CD4-positive, alpha-beta T cell treated with Interferon gamma for 1 hour (primary cell): ENCODE data around the gene C22orf42.

Source experiments
- DNase-seq: peaks from one replicate; pipeline ENCODE4 v3.0.0-alpha.2; 2020

Gene C22orf42

DNA sequence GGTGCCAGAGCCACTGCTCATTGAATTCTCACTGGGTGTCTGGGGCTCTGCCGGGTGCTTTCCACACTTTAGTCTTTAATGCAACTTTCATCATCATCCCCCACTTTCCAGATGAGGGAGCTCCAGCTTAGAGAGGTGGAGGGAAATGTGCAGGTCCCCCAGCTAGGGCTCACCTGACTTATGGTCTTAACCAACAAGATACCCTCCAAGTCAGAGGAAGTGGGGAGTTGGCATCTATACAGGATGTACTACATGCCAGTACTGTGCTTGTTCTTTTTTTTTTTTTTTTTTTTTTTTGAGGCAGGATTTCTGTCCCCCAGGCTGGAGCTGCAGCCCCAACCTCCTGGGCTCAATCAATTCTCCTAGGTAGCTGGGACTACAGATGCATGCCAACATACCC is 26.3 kb downstream of the C22orf42 start:
- no peak for DNase-seq

DNA sequence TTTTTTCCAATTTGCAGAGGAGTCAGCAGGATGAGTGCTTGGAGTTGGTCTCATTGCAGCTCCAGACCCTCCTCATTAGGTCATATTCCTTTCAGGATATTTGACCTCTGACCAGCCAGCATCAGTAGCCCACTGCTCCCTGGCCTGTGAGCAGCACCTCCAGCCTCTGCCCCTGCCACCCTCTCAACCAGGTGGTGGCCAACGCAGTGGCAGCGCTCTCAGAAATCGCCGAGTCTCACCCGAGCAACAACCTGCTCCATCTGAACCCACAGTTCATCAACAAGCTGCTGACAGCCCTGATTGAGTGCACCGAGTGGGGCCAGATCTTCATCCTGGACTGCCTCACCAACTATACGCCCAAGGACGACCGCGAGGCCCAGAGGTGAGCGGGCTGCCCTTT is 27.0 kb downstream of the C22orf42 start:
- DNase-seq, result no peak

DNA sequence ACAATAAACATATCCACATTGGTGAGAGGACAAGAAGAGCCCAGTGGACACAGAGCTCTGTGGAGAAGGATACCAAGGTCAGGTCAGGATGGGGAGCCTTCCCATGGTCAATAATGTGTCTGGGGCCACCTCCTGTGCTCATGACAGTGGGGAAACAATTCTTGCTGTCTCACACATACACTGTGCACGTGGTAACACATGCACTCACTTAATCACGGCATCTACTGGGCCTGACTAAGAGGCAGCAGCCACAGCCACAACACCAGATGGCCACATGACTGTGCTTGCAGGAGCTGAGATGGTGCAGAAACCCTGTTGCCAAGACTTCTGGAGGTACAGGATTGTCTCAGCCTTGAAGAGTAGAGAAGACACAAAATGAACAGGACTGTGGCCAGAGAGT is 28.6 kb downstream of the C22orf42 start:
- no peak for DNase-seq

DNA sequence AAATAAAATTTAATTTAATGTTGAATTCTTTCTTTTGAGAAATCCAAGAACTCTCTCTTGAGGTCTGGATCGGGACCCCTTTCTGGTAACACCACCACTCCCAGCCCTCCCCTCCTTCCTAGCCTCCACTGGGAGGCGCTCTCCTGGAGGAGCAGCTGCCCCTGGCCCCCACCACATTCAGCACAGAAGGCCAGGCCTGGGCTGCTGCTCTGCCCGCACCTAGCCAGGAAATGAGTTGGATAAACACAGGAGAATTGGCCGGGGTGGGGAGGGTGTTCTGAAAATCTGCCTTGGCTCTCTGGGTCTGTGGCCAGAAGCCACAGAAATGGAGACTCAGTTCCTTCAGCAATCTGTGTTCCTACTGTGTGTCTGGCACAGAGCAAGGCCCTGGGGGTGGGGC is 31.2 kb downstream of the C22orf42 start:
- no peak for DNase-seq

DNA sequence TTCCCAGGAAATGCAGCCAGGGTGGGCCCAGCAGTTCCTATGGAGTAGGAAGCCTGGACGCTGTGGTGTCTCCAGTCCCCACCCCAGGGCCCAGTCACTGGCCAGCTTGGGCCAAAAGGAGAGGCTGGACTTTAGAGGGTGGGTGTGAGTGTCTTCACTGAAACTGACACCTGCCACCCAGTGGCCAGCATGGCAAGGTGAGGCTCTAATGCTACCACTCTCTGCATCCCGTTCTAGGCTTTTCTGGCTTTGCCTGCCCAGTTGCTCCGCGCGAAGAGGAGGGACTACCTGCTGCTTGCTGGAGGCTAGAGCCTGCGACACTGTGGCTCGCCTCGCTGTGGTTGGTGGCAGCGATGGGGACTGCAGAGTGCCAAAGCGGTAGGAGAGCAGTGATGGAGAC is 35.4 kb downstream of the C22orf42 start:
- DNase-seq, result no peak

DNA sequence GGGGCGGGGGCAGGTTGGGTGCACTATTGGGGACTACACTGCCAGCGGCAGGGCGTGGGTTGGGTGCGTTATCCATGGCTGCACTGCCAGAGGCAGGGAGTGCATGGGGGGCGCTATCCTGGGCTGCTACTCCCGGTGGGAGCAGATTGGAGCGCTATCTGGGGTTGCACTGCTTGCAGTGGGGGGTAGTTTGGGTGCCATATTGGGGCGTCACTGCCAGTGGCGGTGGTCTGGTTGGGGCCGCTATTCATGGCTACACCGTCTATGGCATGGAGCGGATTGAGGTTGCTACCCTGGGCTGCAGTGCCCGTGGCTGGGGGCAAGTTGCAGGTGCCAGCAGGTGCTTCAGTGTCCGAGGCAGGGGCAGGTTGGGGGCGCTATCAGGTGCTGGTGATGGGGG is 36.2 kb downstream of the C22orf42 start:
- no peak for DNase-seq

DNA sequence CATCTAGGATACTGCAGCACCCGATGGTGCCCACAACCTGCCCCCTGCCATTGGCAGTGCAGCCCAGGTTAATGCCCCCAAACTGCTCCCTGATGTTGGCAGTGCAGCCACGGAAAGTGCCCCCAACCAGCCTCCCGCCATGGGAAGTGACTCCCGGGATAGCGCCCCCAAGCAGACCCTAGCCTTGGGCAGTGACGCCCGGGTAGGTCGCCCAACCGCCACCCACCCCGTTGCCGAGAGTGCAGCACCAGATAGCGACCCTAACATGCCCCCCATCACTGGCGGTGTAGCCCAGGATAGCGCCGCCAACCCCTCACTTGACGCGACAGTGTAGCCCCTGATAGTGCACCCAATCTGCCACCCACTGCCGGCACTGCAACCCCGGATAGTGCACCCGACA is 38.5 kb downstream of the C22orf42 start:
- DNase-seq, result no peak

DNA sequence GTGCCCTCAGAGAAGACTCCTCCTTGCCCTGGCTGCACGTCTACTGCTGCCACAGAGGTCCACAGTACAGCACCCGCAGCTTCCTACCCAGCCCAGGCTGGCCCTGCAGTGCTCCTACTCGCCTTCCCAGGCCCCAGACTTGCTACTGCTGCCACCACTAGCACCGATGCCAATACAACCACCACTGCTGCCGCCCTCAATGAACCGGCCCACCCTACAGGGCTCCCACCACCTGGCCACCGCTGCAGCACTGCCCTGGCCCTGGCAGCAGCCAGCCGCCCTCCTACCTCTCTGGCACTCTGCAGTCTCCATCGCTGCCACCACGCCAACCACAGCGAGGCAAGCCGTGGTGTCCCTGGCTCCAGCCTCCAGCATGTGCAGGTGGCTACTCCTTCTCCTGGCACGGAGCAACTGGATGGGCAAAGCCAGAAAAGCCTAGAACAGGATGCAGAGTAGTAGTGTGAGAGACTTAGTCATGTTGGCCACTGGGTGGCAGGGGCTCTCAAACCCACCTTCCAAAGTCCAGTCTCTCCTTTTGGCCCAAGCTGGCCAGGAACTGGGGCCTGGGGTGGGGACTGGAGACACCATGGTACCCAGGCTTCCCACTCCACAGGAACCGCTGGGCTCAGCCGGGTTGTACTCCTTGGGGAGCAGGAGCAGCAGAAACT is 39.4 kb downstream of the C22orf42 start:
- no peak for DNase-seq

DNA sequence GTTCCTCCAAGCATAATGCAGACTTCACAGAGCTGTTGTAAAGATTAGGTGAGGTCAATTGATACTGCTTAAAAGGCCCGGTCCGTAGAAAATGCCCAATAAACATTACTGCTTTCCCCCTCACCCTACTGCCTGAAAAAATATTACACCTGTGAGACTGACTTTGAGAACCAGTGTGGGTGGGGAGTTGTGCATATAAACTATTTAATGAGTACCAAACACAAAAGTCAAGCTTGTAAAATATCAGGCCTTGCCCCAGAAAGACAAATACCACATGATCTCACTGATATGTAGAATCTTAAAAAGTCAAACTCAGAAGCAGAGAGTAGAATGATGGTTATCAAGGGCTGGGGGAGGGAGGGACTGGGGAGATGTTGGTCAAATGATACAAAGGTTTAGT is 46.7 kb downstream of the C22orf42 start:
- DNase-seq, result no peak

DNA sequence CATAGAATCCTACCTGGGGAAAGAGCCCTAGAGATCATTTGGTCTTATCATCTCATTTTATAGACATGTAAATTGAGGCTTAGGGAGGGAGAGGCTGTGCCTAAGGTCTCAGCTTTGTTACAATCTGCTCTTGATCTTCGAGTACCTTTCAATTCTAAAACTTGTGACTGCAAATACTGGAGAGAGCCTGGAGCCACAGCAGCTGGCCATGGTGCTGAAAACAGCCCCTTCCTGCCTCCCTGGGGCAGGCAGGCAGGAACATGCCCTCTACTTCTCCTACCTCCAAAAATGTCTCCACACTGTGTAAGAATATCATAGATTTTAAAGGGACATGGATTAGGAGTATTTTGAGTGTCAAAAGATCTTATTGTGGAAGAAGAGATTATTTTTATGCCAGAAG is 52.2 kb downstream of the C22orf42 start:
- no peak for DNase-seq

DNA sequence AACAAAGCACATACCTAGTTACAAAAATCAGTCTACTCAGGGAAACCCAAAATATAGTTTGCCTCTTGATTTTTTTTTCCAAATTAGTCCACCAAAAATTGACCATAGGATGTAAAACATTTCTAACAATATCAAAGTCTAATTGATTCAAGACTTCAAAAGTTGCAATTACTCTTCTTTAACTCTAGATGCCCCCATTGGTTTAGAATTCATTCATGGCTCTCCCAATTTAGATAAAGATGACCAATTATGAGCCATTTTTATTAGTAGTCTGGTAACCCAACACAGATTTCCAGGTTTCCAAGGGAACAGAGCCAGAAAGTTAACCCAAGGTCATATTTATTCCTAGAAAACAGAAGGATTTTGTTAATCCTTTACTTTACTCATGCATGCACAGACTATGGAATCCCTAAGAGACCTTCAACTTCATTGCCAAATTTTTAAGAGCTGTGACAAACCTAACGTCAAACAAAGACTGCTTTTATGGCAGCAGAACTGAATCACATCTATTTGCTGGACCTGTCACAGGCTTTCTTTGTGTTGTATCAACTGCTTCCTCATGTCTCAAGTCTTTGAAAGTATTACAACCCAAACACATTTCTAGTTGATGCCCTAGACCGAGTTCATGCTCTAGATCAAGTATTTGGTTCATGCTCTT is 55.3 kb downstream of the C22orf42 start:
- DNase-seq, result no peak

DNA sequence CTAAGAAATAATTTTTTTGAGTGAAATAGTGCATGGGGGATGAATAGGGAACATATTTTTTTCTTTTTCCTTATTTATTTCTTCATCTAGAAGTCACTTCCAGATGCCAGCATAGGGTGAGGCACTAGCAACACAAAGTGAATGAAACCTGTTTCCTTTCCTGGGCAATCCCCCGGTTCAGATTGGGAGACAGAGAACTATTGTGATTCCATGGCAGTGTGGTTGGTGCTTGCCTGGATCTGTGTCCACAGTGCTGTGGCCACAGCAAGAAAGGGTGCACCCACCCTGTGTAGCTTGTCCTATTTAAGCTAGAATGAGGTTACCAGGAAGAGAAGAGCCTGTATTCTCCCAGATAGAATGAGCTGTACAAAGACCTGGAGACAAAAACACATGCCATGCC is 58.4 kb downstream of the C22orf42 start:
- DNase-seq, result no peak
